HepG2 (cell line): ENCODE results near the gene GNPDA2. TPM values are rescaled to one million over a fixed set of nuclear protein-coding genes. Genes with fewer than 3 reads are reported as not detected.

Experiments
- ARNT2 ChIP-seq: sonication (generic); formaldehyde crosslinking; IDR thresholded peaks from 2 replicates; pipeline ENCODE4 v1.8.0; 2022; ENCODE audit warnings: mild to moderate bottlenecking, low read depth, missing genetic modification reagents, moderate library complexity
- ATF4 ChIP-seq, 2 experiments: fragments of 450-650 bp in 1 of 2; sonication (generic) in 1 of 2; formaldehyde crosslinking; IDR thresholded peaks; 2 replicates each; pipeline versions ENCODE4 v1.5.0 to v1.8.0; 2020 to 2022; ENCODE audit warnings: mild to moderate bottlenecking in 1 of 2, missing genetic modification reagents in 1 of 2
- HNRNPH1 ChIP-seq: fragments of 200-400 bp; formaldehyde crosslinking; optimal IDR thresholded peaks from 2 replicates; pipeline ENCODE3; 2017; ENCODE audit warnings: mild to moderate bottlenecking, low read depth, low read length
- NR2C2 ChIP-seq: sonication (generic); formaldehyde crosslinking; IDR thresholded peaks from 2 replicates; pipeline ENCODE4 v1.4.0; 2020; ENCODE audit warnings: missing genetic modification reagents, mild to moderate bottlenecking, moderate library complexity, borderline replicate concordance
- PLSCR1 ChIP-seq: sonication (generic); formaldehyde crosslinking; IDR thresholded peaks from 2 replicates; pipeline ENCODE4 v1.5.0; 2020; ENCODE audit warnings: missing genetic modification reagents, mild to moderate bottlenecking, borderline replicate concordance
- PTBP1 ChIP-seq: fragments of 200-400 bp; formaldehyde crosslinking; IDR thresholded peaks from 2 replicates; pipeline ENCODE4 v1.6.1; 2018; ENCODE audit warnings: low read length, low read depth; ENCODE audit not compliant: poor library complexity, severe bottlenecking
- SNAPC4 ChIP-seq: sonication (generic); formaldehyde crosslinking; IDR thresholded peaks from 2 replicates; pipeline ENCODE4 v1.4.0; 2020; ENCODE audit warnings: mild to moderate bottlenecking, missing genetic modification reagents
- TBX2 ChIP-seq: sonication (generic); formaldehyde crosslinking; IDR thresholded peaks from 2 replicates; pipeline ENCODE4 v1.5.0; 2020; ENCODE audit warnings: missing genetic modification reagents, mild to moderate bottlenecking, borderline replicate concordance
- ZC3H4 ChIP-seq: sonication (generic); formaldehyde crosslinking; IDR thresholded peaks from 2 replicates; pipeline ENCODE4 v1.4.0; 2020; ENCODE audit warnings: missing genetic modification reagents, borderline replicate concordance
- ZFYVE20 ChIP-seq: sonication (generic); formaldehyde crosslinking; IDR thresholded peaks from 2 replicates; pipeline ENCODE4 v1.8.0; 2023; ENCODE audit warnings: low read depth, mild to moderate bottlenecking, moderate library complexity, missing genetic modification reagents, borderline replicate concordance
- ZNF547 ChIP-seq: sonication (generic); formaldehyde crosslinking; IDR thresholded peaks from 2 replicates; pipeline ENCODE4 v1.5.1; 2020; ENCODE audit warnings: mild to moderate bottlenecking, missing genetic modification reagents
- ZNF572 ChIP-seq: sonication (generic); formaldehyde crosslinking; IDR thresholded peaks from 2 replicates; pipeline ENCODE4 v1.5.1; 2020; ENCODE audit warnings: mild to moderate bottlenecking, missing genetic modification reagents
- ZNF776 ChIP-seq: sonication (generic); formaldehyde crosslinking; IDR thresholded peaks from 2 replicates; pipeline ENCODE4 v1.4.0; 2020; ENCODE audit warnings: mild to moderate bottlenecking, missing genetic modification reagents
- ZSCAN22 ChIP-seq: sonication (generic); formaldehyde crosslinking; IDR thresholded peaks from 2 replicates; pipeline ENCODE4 v1.4.0; 2020; ENCODE audit warnings: mild to moderate bottlenecking, missing genetic modification reagents
- ZSCAN31 ChIP-seq: sonication (generic); formaldehyde crosslinking; IDR thresholded peaks from 2 replicates; pipeline ENCODE4 v1.5.0; 2020; ENCODE audit warnings: low read depth, mild to moderate bottlenecking, missing genetic modification reagents
- polyA plus RNA-seq, 8 experiments: library from polyadenylated mRNA; depleted of rRNA in 3 of 8; stranded (reverse) in 7 of 8; unstranded in 1 of 8; fragments of >200 nt; fragmentation: Illumina TruSeq in 4 of 8; extraction: Trizol in 4 of 8; gene quantifications; 2 replicates each; pipeline versions ENCODE4 v1.2.1 to v1.2.3, GENCODE V29; 2011 to 2016; ENCODE audit warnings: low read depth in 4 of 8, missing spikeins in 1 of 8, mixed read lengths in 1 of 8; ENCODE audit not compliant: insufficient read depth in 1 of 8
- total RNA-seq, 5 experiments: library from RNA; depleted of rRNA; stranded (reverse); fragments of >200 nt; fragmentation: Illumina TruSeq; extraction: Trizol; gene quantifications; 2 replicates each; pipeline ENCODE4 v1.2.3, GENCODE V29; 2016; ENCODE audit warnings: low read depth in 1 of 5
- TF ChIP-seq, protein P1 (sequence below): IDR thresholded peaks from 2 replicates; pipeline ENCODE4 v1.4.0; 2020; ENCODE audit warnings: mild to moderate bottlenecking, missing genetic modification reagents

GNPDA2 gene
- total and polyA plus RNA-seq, 2 of the 13 experiments (the other 11 are each of a cell fraction or from before 2014, with no cell fraction given) = 5.4 to 9.0 TPM

DNA sequence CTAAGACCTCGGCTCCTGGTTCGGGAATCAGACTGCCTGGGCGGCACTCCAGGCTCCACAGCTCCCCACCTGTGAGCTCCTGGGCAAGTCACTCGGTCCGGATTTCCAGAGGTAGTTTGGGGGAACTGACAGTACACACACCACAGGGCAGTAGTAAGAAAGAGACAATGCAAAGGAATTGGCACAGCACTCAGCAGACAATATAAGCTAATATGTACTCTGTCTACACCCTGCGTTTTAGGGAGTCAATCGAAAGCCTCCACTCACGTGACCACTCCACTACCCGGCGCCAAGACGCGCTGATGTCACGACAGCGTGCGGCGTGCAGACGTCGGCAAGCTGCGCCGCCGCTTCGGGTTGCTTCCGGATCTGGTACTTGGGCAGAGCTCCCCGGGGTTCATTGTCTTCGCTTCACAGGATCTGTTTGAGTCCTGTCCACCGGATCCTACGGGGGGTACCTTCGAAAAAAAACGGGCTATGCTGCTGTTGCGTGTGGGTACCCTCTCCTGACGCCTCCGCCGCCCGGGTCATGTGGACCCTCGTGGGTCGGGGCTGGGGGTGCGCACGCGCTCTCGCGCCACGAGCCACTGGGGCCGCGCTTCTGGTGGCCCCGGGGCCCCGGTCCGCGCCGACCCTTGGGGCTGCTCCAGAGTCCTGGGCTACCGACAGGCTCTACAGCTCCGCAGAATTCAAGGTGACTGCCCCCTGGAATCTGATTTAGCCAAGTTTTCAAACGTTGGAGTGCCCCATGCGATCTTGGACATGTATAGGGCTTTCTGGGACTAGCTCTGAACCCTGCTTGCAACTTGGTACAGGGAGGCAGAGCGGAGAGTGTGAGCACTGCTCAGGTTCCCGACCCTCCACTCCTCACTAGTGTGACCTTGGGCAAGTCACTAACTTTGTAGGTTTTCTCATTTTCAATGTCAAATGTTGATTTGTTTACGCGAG is 48.0 kb downstream of the GNPDA2 start, which contains the start of gene GUF1 (continued):
- TF ChIP-seq ZNF572 (no peak), ZC3H4 (CRISPR knock-in tag) (peak; percentile 49; the same call in 1 of the 2 replicates), ZFYVE20 (CRISPR knock-in tag) (no peak), PTBP1 (no peak), HNRNPH1 (no peak), ARNT2 (CRISPR knock-in tag) (peak; percentile 73), ZSCAN31 (CRISPR knock-in tag) (peak; percentile 69; the same call in 1 of the 2 replicates), PLSCR1 (CRISPR knock-in tag) (0 out of 2 replicates have a peak, but pooled peaks have one; percentile 45), ZNF776 (CRISPR knock-in tag) (no peak), NR2C2 (CRISPR knock-in tag) (peak; percentile 66), ATF4 (CRISPR knock-in tag; IDR thresholded peaks at IDR 0.05) (peak in 1 of 2 experiments; percentile 33; a peak in 1 of 4 replicates), ZNF547 (CRISPR knock-in tag) (peak; percentile 33; the same call in 1 of the 2 replicates), SNAPC4 (CRISPR knock-in tag) (no peak), TBX2 (CRISPR knock-in tag) (peak; percentile 81), ZSCAN22 (CRISPR knock-in tag) (no peak)
- TF ChIP-seq, protein P1, sequence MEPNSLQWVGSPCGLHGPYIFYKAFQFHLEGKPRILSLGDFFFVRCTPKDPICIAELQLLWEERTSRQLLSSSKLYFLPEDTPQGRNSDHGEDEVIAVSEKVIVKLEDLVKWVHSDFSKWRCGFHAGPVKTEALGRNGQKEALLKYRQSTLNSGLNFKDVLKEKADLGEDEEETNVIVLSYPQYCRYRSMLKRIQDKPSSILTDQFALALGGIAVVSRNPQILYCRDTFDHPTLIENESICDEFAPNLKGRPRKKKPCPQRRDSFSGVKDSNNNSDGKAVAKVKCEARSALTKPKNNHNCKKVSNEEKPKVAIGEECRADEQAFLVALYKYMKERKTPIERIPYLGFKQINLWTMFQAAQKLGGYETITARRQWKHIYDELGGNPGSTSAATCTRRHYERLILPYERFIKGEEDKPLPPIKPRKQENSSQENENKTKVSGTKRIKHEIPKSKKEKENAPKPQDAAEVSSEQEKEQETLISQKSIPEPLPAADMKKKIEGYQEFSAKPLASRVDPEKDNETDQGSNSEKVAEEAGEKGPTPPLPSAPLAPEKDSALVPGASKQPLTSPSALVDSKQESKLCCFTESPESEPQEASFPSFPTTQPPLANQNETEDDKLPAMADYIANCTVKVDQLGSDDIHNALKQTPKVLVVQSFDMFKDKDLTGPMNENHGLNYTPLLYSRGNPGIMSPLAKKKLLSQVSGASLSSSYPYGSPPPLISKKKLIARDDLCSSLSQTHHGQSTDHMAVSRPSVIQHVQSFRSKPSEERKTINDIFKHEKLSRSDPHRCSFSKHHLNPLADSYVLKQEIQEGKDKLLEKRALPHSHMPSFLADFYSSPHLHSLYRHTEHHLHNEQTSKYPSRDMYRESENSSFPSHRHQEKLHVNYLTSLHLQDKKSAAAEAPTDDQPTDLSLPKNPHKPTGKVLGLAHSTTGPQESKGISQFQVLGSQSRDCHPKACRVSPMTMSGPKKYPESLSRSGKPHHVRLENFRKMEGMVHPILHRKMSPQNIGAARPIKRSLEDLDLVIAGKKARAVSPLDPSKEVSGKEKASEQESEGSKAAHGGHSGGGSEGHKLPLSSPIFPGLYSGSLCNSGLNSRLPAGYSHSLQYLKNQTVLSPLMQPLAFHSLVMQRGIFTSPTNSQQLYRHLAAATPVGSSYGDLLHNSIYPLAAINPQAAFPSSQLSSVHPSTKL (CRISPR knock-in tag) = peak; percentile 68
